ENCODE data around the gene CD82. TPM values are rescaled to one million over a fixed set of nuclear protein-coding genes. Genes with fewer than 3 reads are reported as not detected.

The CD82 gene
- total and polyA plus RNA-seq, 2 of the 13 experiments (the other 11 are each of a cell fraction or from before 2014, with no cell fraction given): 0.05 TPM; not detected in 1

- ATAC-seq: no peak
- FAIRE-seq: no peak
- no peak overlapping the region for H3K9ac ChIP-seq (ENCODE audit: insufficient read depth, low read depth, low read length)
- in situ Hi-C loops (cut with HindIII; ENCODE audit: extremely low pct_ligation_motif_present, low pct_unique_long_range_greater_than_20kb) (loop anchor here (10.0 kb wide), 1 partner anchor 50 kb away; the partner anchor contains the start of gene CD82), intact Hi-C loops (cut with micrococcal nuclease; ENCODE audit: unreplicated experiment) (no loop called here)
- H3K9me3 ChIP-seq (ENCODE audit: low read length): no peaks in the 10 kb centered on the region
- no peaks in the 10 kb centered on the region for H3K36me3 ChIP-seq (replicated peaks in 1 of 2; ENCODE audit: control insufficient read depth in 1 of 2, insufficient read depth in 2 of 2, low read length in 2 of 2)
- no peak overlapping the region for H2AFZ ChIP-seq (ENCODE audit: low read length)
- no peak overlapping the region for H3K4me2 ChIP-seq (ENCODE audit: low read depth, low read length)
- no peak for TF ChIP-seq MEIS1 (CRISPR knock-in tag; IDR thresholded peaks at IDR 0.05; ENCODE audit: borderline replicate concordance)
- TF ChIP-seq PATZ1 (CRISPR knock-in tag; IDR thresholded peaks at IDR 0.05): no peak
- no peak overlapping the region for H3K4me3 ChIP-seq (replicated peaks in 1 of 3; ENCODE audit: insufficient read depth in 1 of 3, low read depth in 2 of 3, low read length in 3 of 3)
- ChIA-PET CTCF (ENCODE audit: low intra/inter-chr PET ratio, low total read pairs) (interaction anchor here (0.6 kb wide), 1 partner anchor 58 kb away, joined by 3 read pairs; no protein-coding TSS in a partner anchor), POLR2A (no interaction called here)
- BruUV-seq (replicated peaks): no TSS peak
- H3K27me3 ChIP-seq (ENCODE audit: control insufficient read depth in 1 of 2, insufficient read depth in 2 of 2, low read length in 2 of 2): no peaks in the 10 kb centered on the region; a peak in 1 of 5 replicates
- 31% methylated on average over 3 of the region's 7 CpGs for WGBS (ENCODE audit: low lambda C conversion rate)
- H3K79me2 ChIP-seq (ENCODE audit: insufficient read depth, low read length): no peaks in the 10 kb centered on the region
- no peak for DNase-seq (ENCODE audit: low spot score)
- no peaks in the 10 kb centered on the region for H4K20me1 ChIP-seq (ENCODE audit: insufficient read depth, low read length)
- H3K4me1 ChIP-seq (ENCODE audit: insufficient read depth, low read length): no peaks in the 10 kb centered on the region
- no peak overlapping the region for H3K27ac ChIP-seq (ENCODE audit: extremely low read length, insufficient read depth, low read length)
These were observed 48.9 kb downstream of the CD82 start for GRCh38 chr11:44614281-44614775.

GRCh38 chr11:44615041-44615755, 49.7 kb downstream of the CD82 start:
- no peaks in the 10 kb centered on the region for H3K79me2 ChIP-seq (ENCODE audit: insufficient read depth, low read length)
- H4K20me1 ChIP-seq (ENCODE audit: insufficient read depth, low read length): no peaks in the 10 kb centered on the region
- intact Hi-C loops (cut with micrococcal nuclease; ENCODE audit: unreplicated experiment): no loop called here
- no peak overlapping the region for H2AFZ ChIP-seq (ENCODE audit: low read length)
- no peak overlapping the region for H3K27ac ChIP-seq (ENCODE audit: extremely low read length, insufficient read depth, low read length)
- BruUV-seq (replicated peaks): no TSS peak
- no peak for FAIRE-seq
- TF ChIP-seq ZNF713 (CRISPR knock-in tag; IDR thresholded peaks at IDR 0.05): no peak
- no peak for TF ChIP-seq SIX1 (CRISPR knock-in tag; IDR thresholded peaks at IDR 0.05; ENCODE audit: borderline replicate concordance)
- TF ChIP-seq FOXJ3 (CRISPR knock-in tag; IDR thresholded peaks at IDR 0.05; ENCODE audit: borderline replicate concordance): no peak
- no peak for TF ChIP-seq MATR3 (CRISPR knock-in tag; IDR thresholded peaks at IDR 0.05)
- no peak for TF ChIP-seq ZNF83 (CRISPR knock-in tag; IDR thresholded peaks at IDR 0.05; ENCODE audit: borderline replicate concordance)
- no peak for TF ChIP-seq TEAD2 (CRISPR knock-in tag; IDR thresholded peaks at IDR 0.05)
- TF ChIP-seq ZNF234 (CRISPR knock-in tag; conservative IDR thresholded peaks at IDR 0.05): no peak
- TF ChIP-seq ZBTB26 (CRISPR knock-in tag; IDR thresholded peaks at IDR 0.05; ENCODE audit: borderline replicate concordance): no peak
- TF ChIP-seq ZFAT (CRISPR knock-in tag; conservative IDR thresholded peaks at IDR 0.05): no peak
- H3K27me3 ChIP-seq (ENCODE audit: control insufficient read depth in 1 of 2, insufficient read depth in 2 of 2, low read length in 2 of 2): no peaks in the 10 kb centered on the region; a peak in 1 of 5 replicates
- in situ Hi-C loops (cut with HindIII; ENCODE audit: extremely low pct_ligation_motif_present, low pct_unique_long_range_greater_than_20kb): loop anchor here (10.0 kb wide), 1 partner anchor 50 kb away; the partner anchor contains the start of gene CD82
- no peak overlapping the region for H3K4me3 ChIP-seq (replicated peaks in 1 of 3; ENCODE audit: insufficient read depth in 1 of 3, low read depth in 2 of 3, low read length in 3 of 3)
- H3K9ac ChIP-seq (ENCODE audit: insufficient read depth, low read depth, low read length): no peak overlapping the region
- no peaks in the 10 kb centered on the region for H3K36me3 ChIP-seq (replicated peaks in 1 of 2; ENCODE audit: control insufficient read depth in 1 of 2, insufficient read depth in 2 of 2, low read length in 2 of 2)
- no peak for ATAC-seq
- POLR2A ChIA-PET: no interaction called here
- WGBS (ENCODE audit: low lambda C conversion rate): 23% methylated on average over 6 of the region's 15 CpGs
- H3K9me3 ChIP-seq (ENCODE audit: low read length): no peaks in the 10 kb centered on the region
- no peaks in the 10 kb centered on the region for H3K4me1 ChIP-seq (ENCODE audit: insufficient read depth, low read length)
- no peak for DNase-seq (ENCODE audit: low spot score)
- H3K4me2 ChIP-seq (ENCODE audit: low read depth, low read length): no peak overlapping the region
- CTCF ChIA-PET (ENCODE audit: low intra/inter-chr PET ratio, low total read pairs): interaction anchor here (3.2 kb wide), 1 partner anchor 59 kb away, joined by 44 read pairs; no protein-coding TSS in a partner anchor
